Measurements from ENCODE around the gene PBLD. TPM values are rescaled to one million over a fixed set of nuclear protein-coding genes. Genes with fewer than 3 reads are reported as not detected.
A peak's percentile ranks its signal among the peaks of the same experiment; 100 is the strongest.

PBLD gene
- total RNA-seq, 1 experiment from 2014 or later = 3.5 TPM

DNA sequence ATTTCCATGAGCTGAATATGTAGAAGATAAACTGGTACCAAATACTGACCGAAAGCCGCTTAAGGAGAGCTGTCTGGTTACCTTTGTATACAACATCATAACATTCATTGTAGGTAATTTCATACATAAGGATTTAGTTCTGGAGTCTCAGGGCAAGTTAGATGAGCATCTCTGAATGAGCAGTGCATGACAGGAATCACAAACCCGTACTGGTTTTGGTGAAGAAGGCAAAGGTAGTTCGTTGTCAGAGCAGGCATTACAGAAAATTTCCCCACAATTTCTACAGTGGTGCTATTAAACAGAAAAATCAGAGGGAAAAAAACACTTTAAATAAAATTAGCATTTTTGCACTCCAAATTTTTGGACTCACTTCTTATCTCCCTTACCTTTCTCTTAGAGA lies 12.9 kb upstream of the PBLD start:
- H2BK20ac ChIP-seq (ENCODE audit: low read depth, low read length, poor library complexity, severe bottlenecking) = no peak overlapping the region
- no peak overlapping the region for H3K14ac ChIP-seq (ENCODE audit: insufficient read depth, low read length)
- H3K23ac ChIP-seq (ENCODE audit: insufficient read length, low read depth, low read length) = no peak overlapping the region
- Mint-ChIP-seq H3K27me3 (ENCODE audit: low read depth) (no peaks in the 10 kb centered on the region), H3K9me3 (no peaks in the 10 kb centered on the region), H3K27ac (peak overlapping the region in 1 of 3 experiments; percentile 46; a peak in 2 of 7 replicates), H3K4me3 (no peak overlapping the region), H3K4me1 (peaks cover 6% of the 10 kb centered on the region in 2 experiments; a peak in 2 of 4 replicates), H3K36me3 (ENCODE audit: insufficient read depth in 1 of 3, low read depth in 3 of 3) (peaks cover 20 to 61% (median 42%) of the 10 kb centered on the region in 3 experiments; a peak in 6 of 7 replicates)
- H3K4me2 ChIP-seq (ENCODE audit: insufficient read depth, insufficient read length, low read length) = no peak overlapping the region
- TF ChIP-seq, protein P1, sequence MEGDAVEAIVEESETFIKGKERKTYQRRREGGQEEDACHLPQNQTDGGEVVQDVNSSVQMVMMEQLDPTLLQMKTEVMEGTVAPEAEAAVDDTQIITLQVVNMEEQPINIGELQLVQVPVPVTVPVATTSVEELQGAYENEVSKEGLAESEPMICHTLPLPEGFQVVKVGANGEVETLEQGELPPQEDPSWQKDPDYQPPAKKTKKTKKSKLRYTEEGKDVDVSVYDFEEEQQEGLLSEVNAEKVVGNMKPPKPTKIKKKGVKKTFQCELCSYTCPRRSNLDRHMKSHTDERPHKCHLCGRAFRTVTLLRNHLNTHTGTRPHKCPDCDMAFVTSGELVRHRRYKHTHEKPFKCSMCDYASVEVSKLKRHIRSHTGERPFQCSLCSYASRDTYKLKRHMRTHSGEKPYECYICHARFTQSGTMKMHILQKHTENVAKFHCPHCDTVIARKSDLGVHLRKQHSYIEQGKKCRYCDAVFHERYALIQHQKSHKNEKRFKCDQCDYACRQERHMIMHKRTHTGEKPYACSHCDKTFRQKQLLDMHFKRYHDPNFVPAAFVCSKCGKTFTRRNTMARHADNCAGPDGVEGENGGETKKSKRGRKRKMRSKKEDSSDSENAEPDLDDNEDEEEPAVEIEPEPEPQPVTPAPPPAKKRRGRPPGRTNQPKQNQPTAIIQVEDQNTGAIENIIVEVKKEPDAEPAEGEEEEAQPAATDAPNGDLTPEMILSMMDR (conservative IDR thresholded peaks at IDR 0.05) = no peak
- no peak overlapping the region for H4K5ac ChIP-seq (ENCODE audit: insufficient read length, low read depth, low read length)
- H3K9ac ChIP-seq (ENCODE audit: extremely low read depth, insufficient read length, low read length) = no peak overlapping the region
- H3K27ac ChIP-seq (ENCODE audit: insufficient read length, low read depth, low read length) = no peak overlapping the region
- H4K8ac ChIP-seq (replicated peaks; ENCODE audit: insufficient read length, low read depth, low read length) = no peak overlapping the region
- H3K79me2 ChIP-seq (ENCODE audit: insufficient read depth, low read length) = no peaks in the 10 kb centered on the region
- H2AK5ac ChIP-seq (ENCODE audit: insufficient read length, low read length) = no peak overlapping the region
- H3K56ac ChIP-seq (ENCODE audit: insufficient read length, low read depth, low read length) = no peak overlapping the region
- H4K91ac ChIP-seq (ENCODE audit: insufficient read length, low read depth, low read length) = no peak overlapping the region
- no peak overlapping the region for H3K4ac ChIP-seq (ENCODE audit: low read depth, low read length)
- H3K79me1 ChIP-seq (ENCODE audit: insufficient read depth, low read depth, low read length, poor library complexity, severe bottlenecking) = peaks cover under 1% of the 10 kb centered on the region
- no peak overlapping the region for H3K18ac ChIP-seq (ENCODE audit: insufficient read length, low read depth, low read length)
- H2BK12ac ChIP-seq (ENCODE audit: insufficient read length, low read depth, low read length) = no peak overlapping the region
- no peaks in the 10 kb centered on the region for H3K27me3 ChIP-seq (ENCODE audit: insufficient read depth, low read length)
- H3K4me1 ChIP-seq (ENCODE audit: insufficient read depth, low read length) = no peaks in the 10 kb centered on the region
- H2AFZ ChIP-seq (ENCODE audit: low read length) = no peak overlapping the region
- no peak for DNase-seq
- WGBS (ENCODE audit: extremely low coverage, insufficient read length, low lambda C conversion rate) = no CpG with 5 or more reads among the region's 4 CpGs
- no peak overlapping the region for H2BK5ac ChIP-seq (ENCODE audit: insufficient read length, low read length)
- H4K20me1 ChIP-seq (ENCODE audit: control insufficient read depth, insufficient read depth, insufficient read length) = no peaks in the 10 kb centered on the region
- H3K23me2 ChIP-seq (ENCODE audit: insufficient read length, low read depth, low read length, poor library complexity, severe bottlenecking) = no peaks in the 10 kb centered on the region
- H3K9me3 ChIP-seq (ENCODE audit: control insufficient read depth, low read depth, low read length) = no peaks in the 10 kb centered on the region
- H2BK15ac ChIP-seq (ENCODE audit: low read depth, low read length) = no peak overlapping the region
- no peak overlapping the region for H2BK120ac ChIP-seq (ENCODE audit: low read depth, low read length, poor library complexity, severe bottlenecking)
- no peak overlapping the region for H3T11ph ChIP-seq (ENCODE audit: low read length)
